Endothelial cell of umbilical vein (primary cell): ENCODE data around the gene PON2. TPM values are rescaled to one million over a fixed set of nuclear protein-coding genes. Genes with fewer than 3 reads are reported as not detected.

Source experiments
- BruUV-seq: library from RNA; stranded (reverse); fragments of 400-500 nt; replicated peaks from 2 replicates; lab custom pipeline; 2021; lab: Mats Ljungman, UMichigan
- CTCF ChIA-PET: fragments of 300-600, 350-600 bp; sonication (Branson Sonifier 250); formaldehyde crosslinking; loops from one replicate; lab custom pipeline; 2021; ENCODE audit warnings: antibody characterized with exemption, inconsistent platforms; lab: Charles Lee
- POLR2A ChIA-PET: fragments of 300-600, 350-600 bp; sonication (Branson Sonifier 250); formaldehyde crosslinking; loops from one replicate; lab custom pipeline; 2021; ENCODE audit warnings: antibody characterized with exemption, inconsistent platforms; lab: Charles Lee
- DNase-seq: peaks from one replicate; pipeline ENCODE4 v3.0.0-alpha.2; 2011; ENCODE audit warnings: low read depth, low spot score
- FAIRE-seq: peaks from 2 replicates; lab custom pipeline; 2011; peaks lifted over from hg19 to GRCh38; lab: Jason Lieb, UNC
- H2AFZ ChIP-seq: 2 replicates; pipeline ENCODE4 v1.6.0; 2012; ENCODE audit warnings: low read depth, low read length, control low read depth, inconsistent platforms
- H3K27ac ChIP-seq: 2 replicates; pipeline ENCODE4 v1.5.1; 2011; ENCODE audit warnings: low read depth, mild to moderate bottlenecking, control low read depth, low read length, moderate library complexity; ENCODE audit not compliant: insufficient read depth
- H3K27me3 ChIP-seq, 2 experiments: 2 replicates each; pipeline versions ENCODE4 v1.6.0 to v1.6.1; 2011; ENCODE audit warnings: low read length in 2 of 2, mixed read lengths in 1 of 2; ENCODE audit not compliant: control insufficient read depth in 2 of 2, insufficient read depth in 2 of 2
- H3K36me3 ChIP-seq, 2 experiments: 2 replicates in 1 of 2; 3 replicates in 1 of 2; pipeline ENCODE4 v1.5.1; 2011; ENCODE audit warnings: low read length in 2 of 2, mild to moderate bottlenecking in 1 of 2, moderate library complexity in 1 of 2; ENCODE audit not compliant: control insufficient read depth in 2 of 2, insufficient read depth in 2 of 2; ENCODE audit errors: extremely low read depth in 1 of 2
- H3K4me1 ChIP-seq: 3 replicates; pipeline ENCODE4 v1.5.1; 2011; ENCODE audit warnings: mild to moderate bottlenecking, low read length; ENCODE audit not compliant: control insufficient read depth, insufficient read depth; ENCODE audit errors: extremely low read depth
- H3K4me2 ChIP-seq: 2 replicates; pipeline ENCODE4 v1.6.1; 2011; ENCODE audit warnings: low read length, control low read depth, mixed read lengths; ENCODE audit not compliant: insufficient read depth
- H3K4me3 ChIP-seq, 3 experiments: fragments of 200-600 bp in 1 of 3; sonication (generic), shearing (Covaris generic) in 1 of 3; replicated peaks in 1 of 3; 2 replicates each; pipeline ENCODE4 v1.5.1; 2011 to 2016; ENCODE audit warnings: control low read depth in 3 of 3, low read length in 3 of 3, mild to moderate bottlenecking in 2 of 3, inconsistent platforms in 1 of 3, low read depth in 1 of 3, moderate library complexity in 1 of 3; ENCODE audit not compliant: insufficient read depth in 1 of 3
- H3K79me2 ChIP-seq: 2 replicates; pipeline ENCODE4 v1.6.0; 2012; ENCODE audit warnings: low read length, inconsistent platforms; ENCODE audit not compliant: control insufficient read depth, insufficient read depth
- H3K9ac ChIP-seq: replicated peaks from 2 replicates; pipeline ENCODE3; 2011; ENCODE audit warnings: low read length, control low read depth; ENCODE audit not compliant: insufficient read depth; ENCODE audit errors: extremely low read depth
- H3K9me1 ChIP-seq: replicated peaks from 3 replicates; pipeline ENCODE4 v1.6.0; 2011; ENCODE audit warnings: mild to moderate bottlenecking, low read length; ENCODE audit not compliant: control insufficient read depth, insufficient read depth; ENCODE audit errors: extremely low read depth
- H3K9me3 ChIP-seq: replicated peaks from 2 replicates; pipeline ENCODE4 v1.5.1; 2012; ENCODE audit warnings: low read length, inconsistent platforms; ENCODE audit not compliant: control insufficient read depth, insufficient read depth
- H4K20me1 ChIP-seq: replicated peaks from 2 replicates; pipeline ENCODE3; 2011; ENCODE audit warnings: mild to moderate bottlenecking, low read length; ENCODE audit not compliant: control insufficient read depth, insufficient read depth; ENCODE audit errors: extremely low read depth
- EZH2 ChIP-seq: IDR thresholded peaks from 2 replicates; pipeline ENCODE4 v1.6.1; 2012; ENCODE audit warnings: borderline replicate concordance, low read depth, mild to moderate bottlenecking, moderate library complexity, low read length, inconsistent platforms; ENCODE audit not compliant: severe bottlenecking
- FOS ChIP-seq: IDR thresholded peaks from 2 replicates; pipeline ENCODE4 v1.6.1; 2011; ENCODE audit warnings: mild to moderate bottlenecking, low read length, moderate library complexity, borderline replicate concordance; ENCODE audit not compliant: insufficient read depth
- GATA2 ChIP-seq: IDR thresholded peaks from 2 replicates; pipeline ENCODE4 v1.7.0; 2011; ENCODE audit warnings: low read depth, mild to moderate bottlenecking, moderate library complexity, mixed read lengths, low read length; ENCODE audit not compliant: insufficient read length, insufficient read depth
- JUN ChIP-seq: IDR thresholded peaks from 2 replicates; pipeline ENCODE4 v1.6.1; 2011; ENCODE audit warnings: borderline replicate concordance, low read depth; ENCODE audit not compliant: insufficient read length, insufficient read depth
- MYC ChIP-seq: IDR thresholded peaks from one replicate; pipeline ENCODE4 v1.6.1; 2011; ENCODE audit warnings: mild to moderate bottlenecking, low read depth, low read length
- POLR2A ChIP-seq: IDR thresholded peaks from 2 replicates; pipeline ENCODE4 v1.6.1; 2012; ENCODE audit warnings: low read depth, mild to moderate bottlenecking, control low read depth, low read length
- POLR2AphosphoS5 ChIP-seq: IDR thresholded peaks from 2 replicates; pipeline ENCODE4 v1.6.1; 2012; ENCODE audit warnings: low read depth, mild to moderate bottlenecking, control low read depth, low read length, moderate library complexity; ENCODE audit not compliant: insufficient read depth
- dilution Hi-C: fragments of 300-500 bp; cut with MboI; formaldehyde crosslinking; loops from one replicate; pipeline ENCODE4 v1.15.0; 2019; ENCODE audit warnings: low sequenced_read_pairs; ENCODE audit not compliant: extremely low pct_ligation_motif_present
- intact Hi-C: fragments of 100-400 bp; cut with micrococcal nuclease; formaldehyde crosslinking; loops from one replicate; pipeline ENCODE4 v1.10.0; 2022
- polyA plus RNA-seq, 4 experiments: library from polyadenylated mRNA; depleted of rRNA in 3 of 4; stranded (reverse) in 3 of 4; unstranded in 1 of 4; fragments of >200 nt; gene quantifications; 2 replicates each; pipeline versions ENCODE4 v1.2.1 to v1.2.3, GENCODE V29; 2011 to 2012; ENCODE audit warnings: missing spikeins in 1 of 4
- total RNA-seq: library from RNA; stranded (reverse); gene quantifications from 2 replicates; pipeline ENCODE4 v1.2.3, GENCODE V29; 2021
- TF ChIP-seq, protein P1 (sequence below), 2 donors: IDR thresholded peaks; 1 replicate in 1 of 2; 2 replicates in 1 of 2; pipeline ENCODE4 v1.5.1; 2011; ENCODE audit warnings: low read length in 2 of 2, mild to moderate bottlenecking in 2 of 2, moderate library complexity in 2 of 2, control low read depth in 1 of 2, inconsistent platforms in 1 of 2, low read depth in 1 of 2; ENCODE audit not compliant: insufficient read depth in 1 of 2; ENCODE audit errors: extremely low read depth in 1 of 2
- TF ChIP-seq, protein P2 (sequence below): IDR thresholded peaks from 2 replicates; pipeline ENCODE4 v1.6.1; 2011; ENCODE audit not compliant: insufficient read depth, insufficient read length

The PON2 gene
- total and polyA plus RNA-seq, 2 donors (not counting 3 experiments of a cell fraction or from before 2014, with no cell fraction given): 110 to 125 TPM

DNA sequence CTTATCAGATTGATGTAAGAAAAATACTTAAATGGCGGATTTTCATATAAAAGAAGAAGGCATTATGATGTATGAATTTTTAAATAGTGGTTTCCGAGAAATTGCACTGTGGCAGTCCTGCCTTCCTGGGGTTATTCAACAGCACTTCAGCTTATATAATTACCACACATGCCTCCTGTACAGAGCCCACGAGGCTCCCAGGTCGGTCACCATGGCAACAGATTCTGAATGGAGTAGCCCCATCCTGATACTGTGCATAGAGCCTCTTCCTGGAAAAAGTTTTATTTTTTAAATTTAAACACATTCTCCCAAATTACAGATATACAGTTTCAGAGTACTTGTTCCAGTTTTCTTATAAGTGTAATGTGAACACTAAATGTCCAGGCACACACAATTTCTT lies 35.0 kb upstream of the PON2 start:
- ChIA-PET CTCF (interaction anchor here (1.1 kb wide), 1 partner anchor 814 kb away, joined by 4 read pairs; the partner anchor contains the start of gene SGCE), POLR2A (no interaction called here)
- no peak for FAIRE-seq

More for the DNA sequence above, 35.0 kb upstream of the PON2 start:
- Histone ChIP-seq H3K4me3 (no peak overlapping the region), H3K4me1 (peaks cover 30% of the 10 kb centered on the region), H3K9me1 (no peaks in the 10 kb centered on the region), H3K9me3 (no peaks in the 10 kb centered on the region), H3K36me3 (no peaks in the 10 kb centered on the region), H3K27ac (peak overlapping the region; percentile 65), H3K4me2 (no peak overlapping the region), H3K27me3 (peaks cover 0 to 2% of the 10 kb centered on the region in 2 experiments), H4K20me1 (no peaks in the 10 kb centered on the region), H3K9ac (no peak overlapping the region), H2AFZ (no peak overlapping the region), H3K79me2 (no peaks in the 10 kb centered on the region)
- no peak for DNase-seq
- TF ChIP-seq GATA2: no peak
- no peak for TF ChIP-seq POLR2AphosphoS5
- TF ChIP-seq FOS: no peak
- TF ChIP-seq, protein P1, sequence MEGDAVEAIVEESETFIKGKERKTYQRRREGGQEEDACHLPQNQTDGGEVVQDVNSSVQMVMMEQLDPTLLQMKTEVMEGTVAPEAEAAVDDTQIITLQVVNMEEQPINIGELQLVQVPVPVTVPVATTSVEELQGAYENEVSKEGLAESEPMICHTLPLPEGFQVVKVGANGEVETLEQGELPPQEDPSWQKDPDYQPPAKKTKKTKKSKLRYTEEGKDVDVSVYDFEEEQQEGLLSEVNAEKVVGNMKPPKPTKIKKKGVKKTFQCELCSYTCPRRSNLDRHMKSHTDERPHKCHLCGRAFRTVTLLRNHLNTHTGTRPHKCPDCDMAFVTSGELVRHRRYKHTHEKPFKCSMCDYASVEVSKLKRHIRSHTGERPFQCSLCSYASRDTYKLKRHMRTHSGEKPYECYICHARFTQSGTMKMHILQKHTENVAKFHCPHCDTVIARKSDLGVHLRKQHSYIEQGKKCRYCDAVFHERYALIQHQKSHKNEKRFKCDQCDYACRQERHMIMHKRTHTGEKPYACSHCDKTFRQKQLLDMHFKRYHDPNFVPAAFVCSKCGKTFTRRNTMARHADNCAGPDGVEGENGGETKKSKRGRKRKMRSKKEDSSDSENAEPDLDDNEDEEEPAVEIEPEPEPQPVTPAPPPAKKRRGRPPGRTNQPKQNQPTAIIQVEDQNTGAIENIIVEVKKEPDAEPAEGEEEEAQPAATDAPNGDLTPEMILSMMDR (IDR thresholded peaks at IDR 0.05; ENCODE audit: extremely low read depth in 1 of 2, insufficient read depth in 1 of 2, low read depth in 1 of 2, low read length in 2 of 2): no peak
- TF ChIP-seq EZH2: no peak
- TF ChIP-seq POLR2A: no peak
- TF ChIP-seq JUN: no peak
- no peak for TF ChIP-seq MYC
- TF ChIP-seq, protein P2, sequence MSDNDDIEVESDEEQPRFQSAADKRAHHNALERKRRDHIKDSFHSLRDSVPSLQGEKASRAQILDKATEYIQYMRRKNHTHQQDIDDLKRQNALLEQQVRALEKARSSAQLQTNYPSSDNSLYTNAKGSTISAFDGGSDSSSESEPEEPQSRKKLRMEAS: no peak
- no TSS peak for BruUV-seq
- intact Hi-C loops: loop anchor here (1.0 kb wide), 1 partner anchor 35 kb away; the partner anchor contains the start of gene PON2
- dilution Hi-C loops: no loop called here
